ENCODE measurements around the gene RNF13. TPM values are rescaled to one million over a fixed set of nuclear protein-coding genes. Genes with fewer than 3 reads are reported as not detected.

The RNF13 gene
- total RNA-seq, 1 donor from 2014 or later, result 69.3 TPM

- intact Hi-C loops (cut with DNase I), result no loop called here
- DNase-seq (ENCODE audit: low spot score in 2 of 2), result no peak
- Histone ChIP-seq H3K9me3 (no peaks in the 10 kb centered on the region), H3K4me1 (no peaks in the 10 kb centered on the region), H3K27me3 (no peaks in the 10 kb centered on the region), H3K4me3 (no peak overlapping the region), H3K27ac (no peak overlapping the region), H3K36me3 (peaks cover 7 to 42% of the 10 kb centered on the region in 2 donors)
- TF ChIP-seq, protein P1, sequence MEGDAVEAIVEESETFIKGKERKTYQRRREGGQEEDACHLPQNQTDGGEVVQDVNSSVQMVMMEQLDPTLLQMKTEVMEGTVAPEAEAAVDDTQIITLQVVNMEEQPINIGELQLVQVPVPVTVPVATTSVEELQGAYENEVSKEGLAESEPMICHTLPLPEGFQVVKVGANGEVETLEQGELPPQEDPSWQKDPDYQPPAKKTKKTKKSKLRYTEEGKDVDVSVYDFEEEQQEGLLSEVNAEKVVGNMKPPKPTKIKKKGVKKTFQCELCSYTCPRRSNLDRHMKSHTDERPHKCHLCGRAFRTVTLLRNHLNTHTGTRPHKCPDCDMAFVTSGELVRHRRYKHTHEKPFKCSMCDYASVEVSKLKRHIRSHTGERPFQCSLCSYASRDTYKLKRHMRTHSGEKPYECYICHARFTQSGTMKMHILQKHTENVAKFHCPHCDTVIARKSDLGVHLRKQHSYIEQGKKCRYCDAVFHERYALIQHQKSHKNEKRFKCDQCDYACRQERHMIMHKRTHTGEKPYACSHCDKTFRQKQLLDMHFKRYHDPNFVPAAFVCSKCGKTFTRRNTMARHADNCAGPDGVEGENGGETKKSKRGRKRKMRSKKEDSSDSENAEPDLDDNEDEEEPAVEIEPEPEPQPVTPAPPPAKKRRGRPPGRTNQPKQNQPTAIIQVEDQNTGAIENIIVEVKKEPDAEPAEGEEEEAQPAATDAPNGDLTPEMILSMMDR (IDR thresholded peaks at IDR 0.05), result no peak
Observed at GRCh38 chr3:149850787-149851584, 38.0 kb downstream of the RNF13 start.

GRCh38 chr3:149858911-149859310 lies 45.9 kb downstream of the RNF13 start:
- Histone ChIP-seq H3K4me3 (no peak overlapping the region), H3K27ac (no peak overlapping the region), H3K9me3 (no peaks in the 10 kb centered on the region), H3K27me3 (no peaks in the 10 kb centered on the region), H3K4me1 (no peaks in the 10 kb centered on the region), H3K36me3 (peaks cover 5 to 7% of the 10 kb centered on the region in 2 donors)
- intact Hi-C loops (cut with DNase I), result no loop called here
- no peak for DNase-seq (ENCODE audit: low spot score in 2 of 2)
- TF ChIP-seq, protein P1 (IDR thresholded peaks at IDR 0.05), result no peak

DNA sequence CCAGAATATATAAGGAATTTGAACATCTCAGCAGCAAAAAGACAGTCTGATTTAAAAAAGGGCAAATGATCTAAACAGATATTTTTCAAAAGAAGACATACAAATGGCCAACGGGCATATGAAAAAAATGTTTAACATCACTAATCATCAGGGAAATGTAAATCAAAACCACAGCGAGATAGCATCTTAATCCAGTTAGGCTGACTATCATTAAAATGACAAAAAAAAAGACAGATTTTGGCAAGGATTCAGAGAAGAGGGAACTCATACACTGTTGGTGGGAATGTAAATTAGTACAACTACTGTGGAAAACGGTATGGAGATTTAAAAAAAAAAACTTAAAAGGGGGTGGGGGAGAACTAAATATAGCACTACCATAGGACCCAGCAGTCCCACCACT lies 47.9 kb downstream of the RNF13 start:
- Histone ChIP-seq H3K36me3 (no peaks in the 10 kb centered on the region), H3K4me1 (no peaks in the 10 kb centered on the region), H3K27me3 (no peaks in the 10 kb centered on the region), H3K27ac (no peak overlapping the region), H3K4me3 (no peak overlapping the region), H3K9me3 (no peaks in the 10 kb centered on the region)
- TF ChIP-seq, protein P1 (IDR thresholded peaks at IDR 0.05), result no peak
- intact Hi-C loops (cut with DNase I), result no loop called here
- no peak for DNase-seq (ENCODE audit: low spot score in 2 of 2)

- DNase-seq (ENCODE audit: low spot score in 2 of 2), result no peak
- Histone ChIP-seq H3K36me3 (no peaks in the 10 kb centered on the region), H3K27me3 (no peaks in the 10 kb centered on the region), H3K9me3 (peaks cover 6 to 19% of the 10 kb centered on the region in 2 donors), H3K27ac (no peak overlapping the region), H3K4me3 (no peak overlapping the region), H3K4me1 (no peaks in the 10 kb centered on the region)
- intact Hi-C loops (cut with DNase I), result no loop called here
- TF ChIP-seq, protein P1 (IDR thresholded peaks at IDR 0.05), result no peak
Observed at GRCh38 chr3:149867563-149867962, 54.5 kb downstream of the RNF13 start.

- TF ChIP-seq, protein P1 (IDR thresholded peaks at IDR 0.05), result no peak
- intact Hi-C loops (cut with DNase I), result no loop called here
- no peak overlapping the region for H3K27ac ChIP-seq
- DNase-seq (ENCODE audit: low spot score in 2 of 2), result no peak
- H3K27me3 ChIP-seq, result no peaks in the 10 kb centered on the region
- no peaks in the 10 kb centered on the region for H3K4me1 ChIP-seq
- no peak overlapping the region for H3K4me3 ChIP-seq
- H3K9me3 ChIP-seq, result peaks cover 6 to 17% of the 10 kb centered on the region in 2 donors
- no peaks in the 10 kb centered on the region for H3K36me3 ChIP-seq
Observed at GRCh38 chr3:149871855-149872254, 58.8 kb downstream of the RNF13 start.

All from ascending aorta (tissue), 2 donors.